ENCODE measurements around the gene FKBP10.
"Not testable (repeated sequence)": the region's sequence is repeated elsewhere in the genome, so short reads cannot be mapped to it uniquely, and the experiment has no call there.

Gene FKBP10

DNA sequence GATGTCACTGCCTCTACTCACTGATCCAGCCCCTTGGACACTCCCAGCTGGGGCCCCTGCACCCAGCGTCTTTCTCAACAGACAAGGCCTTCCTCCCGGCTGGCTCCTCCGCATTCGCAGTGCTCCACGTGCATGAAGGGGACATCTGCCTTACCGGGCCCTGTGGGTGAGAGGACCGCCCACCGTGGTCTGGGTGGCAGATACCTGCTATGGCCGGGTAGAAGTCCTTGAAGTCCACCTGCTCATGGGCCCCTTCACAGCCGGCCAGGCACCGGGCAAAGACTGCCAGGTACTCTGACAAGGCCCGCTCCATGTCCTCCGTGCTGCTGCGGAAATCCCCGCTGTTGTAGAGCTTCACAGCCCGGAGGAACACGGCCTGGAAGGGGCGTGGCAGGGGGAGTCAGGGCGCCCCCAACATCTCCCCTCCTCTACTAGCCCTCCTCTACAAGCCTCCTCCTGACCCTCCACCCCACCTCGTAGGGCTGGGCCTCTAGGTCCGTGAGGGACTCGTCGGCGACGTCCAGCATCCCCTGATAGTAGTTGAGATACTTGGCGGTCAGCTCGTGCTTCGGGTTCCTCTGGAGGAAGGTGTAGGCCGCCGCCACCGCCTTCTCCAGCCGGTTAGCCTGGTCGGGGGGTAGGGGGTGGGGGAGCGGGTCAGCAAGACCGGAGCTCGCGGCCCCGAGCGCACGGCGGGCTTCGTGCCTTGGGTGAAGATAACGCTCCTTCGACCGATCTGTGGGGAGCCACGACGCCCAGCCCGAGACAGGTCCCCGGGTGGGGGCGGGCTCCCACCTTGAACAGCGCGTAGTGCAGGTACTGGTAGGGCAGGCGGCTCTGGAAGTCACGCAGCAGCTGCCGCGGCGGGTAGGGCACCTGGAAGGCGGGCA is 1.9 kb upstream of the FKBP10 start:
- no peak for DNase-seq (ENCODE audit: low read depth in 2 of 2)

- peak; percentile 18 to 39 for DNase-seq (ENCODE audit: low read depth in 2 of 2)
Measured at GRCh38 chr17:41811549-41812380, 1.0 kb upstream of the FKBP10 start, which contains the start of gene P3H4. P3H4 (minus strand) TSS chr17:41811949; CDS start chr17:41811915, 34 bp downstream.

- DNase-seq (ENCODE audit: low read depth in 2 of 2) = no peak
Measured at GRCh38 chr17:41813152-41813680, 412 bp downstream of the FKBP10 start.

- DNase-seq (ENCODE audit: low read depth in 2 of 2) = no peak
Measured at GRCh38 chr17:41813699-41814124, 908 bp downstream of the FKBP10 start.

DNA sequence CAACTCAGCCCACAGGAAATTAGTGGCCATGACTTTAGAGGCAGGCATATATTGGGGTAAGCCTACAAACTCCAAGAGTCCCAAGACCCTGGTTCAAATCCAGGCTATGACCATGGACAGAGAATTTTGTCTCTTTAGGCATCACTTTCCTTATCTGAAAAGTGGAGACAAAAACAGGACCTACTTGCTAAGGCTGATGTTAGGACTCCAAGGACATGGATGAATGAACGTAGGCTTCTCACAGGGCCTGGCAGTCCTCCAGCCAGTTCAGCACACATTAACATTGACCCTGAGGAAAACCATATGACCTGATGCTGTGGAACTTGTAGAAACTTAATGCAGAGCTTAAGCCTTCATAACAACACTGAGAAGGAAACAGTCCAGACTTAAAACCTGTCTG is 1.4 kb downstream of the FKBP10 start:
- no peak for DNase-seq (ENCODE audit: low read depth in 2 of 2)

DNA sequence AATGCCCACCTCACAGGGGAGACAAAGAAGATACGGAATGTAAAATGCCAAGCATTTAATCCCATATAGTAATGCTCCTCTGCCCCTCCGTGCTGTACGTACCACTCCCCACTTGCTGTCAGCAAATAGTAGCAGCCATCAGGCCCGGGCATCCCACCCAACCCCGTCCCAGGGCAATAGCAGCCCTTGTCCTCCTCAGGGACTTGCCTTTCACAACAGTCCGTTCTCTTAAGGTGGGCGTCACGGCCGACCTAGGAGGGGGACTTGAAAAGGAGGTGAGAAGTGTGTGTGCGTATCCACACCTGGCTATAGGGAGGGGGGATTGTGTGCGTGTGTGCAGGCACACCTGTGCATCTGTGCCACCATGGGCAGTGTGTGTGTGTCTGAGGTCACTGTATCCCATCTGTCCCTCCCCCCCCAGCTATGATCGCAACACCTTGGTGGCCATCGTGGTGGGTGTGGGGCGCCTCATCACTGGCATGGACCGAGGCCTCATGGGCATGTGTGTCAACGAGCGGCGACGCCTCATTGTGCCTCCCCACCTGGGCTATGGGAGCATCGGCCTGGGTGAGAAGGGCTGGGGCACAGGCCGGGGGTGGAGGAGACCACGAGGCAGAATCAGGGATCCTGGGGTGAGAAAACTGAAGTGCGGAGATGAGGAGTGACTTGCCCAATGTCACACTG is 4.0 kb downstream of the FKBP10 start:
- no peak for DNase-seq (ENCODE audit: low read depth in 2 of 2)

- no peak for DNase-seq (ENCODE audit: low read depth in 2 of 2)
Measured at GRCh38 chr17:41818024-41818423, 5.2 kb downstream of the FKBP10 start.

- DNase-seq (ENCODE audit: low read depth in 2 of 2) = no peak
Measured at GRCh38 chr17:41821776-41822175, 9.0 kb downstream of the FKBP10 start.

- DNase-seq (ENCODE audit: low read depth in 2 of 2) = no peak
Measured at GRCh38 chr17:41822216-41823140, 9.7 kb downstream of the FKBP10 start.

DNA sequence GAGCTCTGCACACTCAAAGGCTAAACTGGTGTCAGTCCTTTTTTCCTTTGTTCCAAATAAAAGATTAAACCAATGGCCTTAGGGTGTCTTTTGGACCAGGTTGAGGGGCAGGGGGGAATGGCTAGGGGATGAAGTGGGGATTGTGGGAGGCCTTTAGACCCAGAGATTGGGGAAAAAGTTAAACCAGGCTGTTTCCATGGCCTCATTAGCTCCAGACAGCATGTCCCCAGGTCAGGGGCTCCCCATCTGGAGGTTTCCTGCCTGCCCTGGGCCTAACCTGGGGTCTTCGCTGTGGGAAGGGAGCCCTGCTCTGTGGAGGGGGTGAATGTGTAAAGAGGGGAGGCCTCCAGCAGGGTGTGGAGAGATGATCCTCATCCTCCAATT is 10.3 kb downstream of the FKBP10 start:
- no peak for DNase-seq (ENCODE audit: low read depth in 2 of 2)

GRCh38 chr17:41823580-41823979 is 10.8 kb downstream of the FKBP10 start:
- no peak for DNase-seq (ENCODE audit: low read depth in 2 of 2)

DNA sequence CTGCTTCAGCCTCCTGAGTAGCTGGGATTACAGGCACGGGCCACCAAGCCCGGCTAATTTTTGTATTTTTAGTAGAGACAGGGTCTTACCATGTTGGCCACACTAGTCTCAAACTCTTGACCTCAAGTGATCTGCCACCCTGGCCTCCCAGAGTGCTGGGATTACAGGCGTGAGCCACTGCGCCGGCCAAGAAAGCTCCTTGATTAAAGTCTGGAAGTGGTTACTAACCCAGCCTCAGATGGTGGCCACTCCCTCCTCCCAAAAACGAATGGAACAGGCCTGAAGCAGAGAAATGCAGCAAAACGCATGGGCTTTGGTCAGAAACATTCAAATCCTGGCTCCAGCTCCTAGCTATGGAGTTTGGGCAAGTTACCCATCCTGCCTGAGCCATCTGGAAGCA is 11.3 kb downstream of the FKBP10 start:
- no peak for DNase-seq (ENCODE audit: low read depth in 2 of 2)

DNA sequence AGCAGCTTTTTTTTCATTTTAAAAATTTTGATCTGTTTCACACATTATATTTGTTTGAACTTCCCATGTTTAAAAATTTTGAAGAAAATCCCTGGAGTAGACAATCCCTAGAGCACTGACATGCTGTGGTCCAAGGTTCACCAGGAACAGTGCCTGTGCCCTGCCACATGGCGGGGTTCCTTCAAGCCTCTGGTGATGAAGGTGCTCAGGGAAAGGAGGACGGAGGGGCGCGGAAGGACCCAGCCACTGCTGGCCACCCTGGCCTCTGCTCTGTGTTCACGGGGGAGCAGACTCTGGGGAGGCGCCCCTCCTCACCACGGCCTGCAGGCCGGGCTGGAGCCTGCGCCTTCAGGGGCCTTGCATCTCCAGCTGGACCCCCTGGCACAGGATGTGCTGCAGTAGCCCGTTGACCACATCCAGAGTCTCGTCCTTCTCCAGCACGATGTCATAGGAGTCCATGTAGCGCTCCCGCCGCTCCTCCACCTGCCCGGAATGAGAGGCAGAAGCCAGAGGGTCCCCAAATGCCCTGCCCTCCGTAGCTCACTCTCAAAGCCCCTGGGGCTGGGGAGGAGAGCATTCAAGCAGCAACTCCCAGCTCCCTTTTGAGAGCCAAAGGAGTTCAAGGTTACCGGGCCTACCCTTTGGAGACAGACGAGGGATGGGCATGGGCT is 12.5 kb downstream of the FKBP10 start:
- no peak for DNase-seq (ENCODE audit: low read depth in 2 of 2)

DNA sequence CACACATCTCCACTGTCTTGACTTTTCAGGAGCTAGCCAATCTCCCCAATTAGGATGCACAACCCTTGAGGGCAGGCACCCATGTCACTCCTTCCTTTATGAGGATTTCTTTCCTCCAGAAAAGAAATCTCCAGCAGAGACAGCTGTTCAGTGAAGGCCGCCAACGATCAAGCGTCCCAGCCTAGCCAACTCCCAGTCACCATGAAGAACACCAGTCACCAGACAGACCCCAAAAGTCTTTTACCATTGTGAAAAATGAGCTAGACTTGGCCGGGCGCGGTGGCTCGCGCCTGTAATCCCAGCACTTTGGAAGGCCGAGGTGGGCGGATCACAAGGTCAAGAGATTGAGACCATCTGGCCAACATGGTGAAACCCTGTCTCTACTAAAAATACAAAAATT is 17.2 kb downstream of the FKBP10 start:
- DNase-seq (ENCODE audit: low read depth in 2 of 2) = not testable (repeated sequence)

DNA sequence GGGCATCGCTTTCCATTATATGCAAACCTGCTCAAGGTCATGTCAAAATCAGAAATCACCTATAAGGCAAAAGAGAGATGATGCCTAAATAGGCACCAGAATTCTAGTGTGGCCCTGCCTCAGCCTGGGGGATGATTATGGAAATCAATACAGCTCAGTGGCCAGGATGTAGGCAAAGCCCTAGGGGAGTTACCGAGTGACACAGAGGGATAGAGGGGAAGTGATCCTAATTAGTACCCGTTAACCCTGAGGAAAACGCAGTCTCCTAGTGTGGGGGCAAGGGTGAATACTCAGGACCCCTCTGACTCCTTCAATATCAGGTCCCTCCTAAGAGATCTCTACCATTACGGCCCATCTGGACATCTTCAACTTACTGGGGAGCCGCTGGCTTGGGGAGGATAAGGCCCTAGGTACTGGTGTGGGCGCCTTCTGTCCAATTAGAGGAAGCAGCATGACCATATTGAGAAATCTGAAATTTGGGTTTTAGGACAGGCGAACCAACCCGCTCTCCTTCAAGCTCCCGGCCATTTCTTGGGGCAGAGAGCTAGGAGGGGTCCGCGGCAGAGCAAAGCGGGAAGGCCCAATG is 22.5 kb downstream of the FKBP10 start:
- DNase-seq (ENCODE audit: low read depth in 2 of 2) = no peak

GRCh38 chr17:41835800-41836549 is 23.2 kb downstream of the FKBP10 start, which contains the start of gene NT5C3B:
NT5C3B (minus strand) TSS chr17:41836232; CDS start chr17:41836193, 39 bp downstream.
- peak in 1 of 2 donors; percentile 18 for DNase-seq (ENCODE audit: low read depth in 2 of 2)

- DNase-seq (ENCODE audit: low read depth in 2 of 2) = no peak
Measured at GRCh38 chr17:41836550-41837196, 23.9 kb downstream of the FKBP10 start.

GRCh38 chr17:41837761-41838538 is 25.1 kb downstream of the FKBP10 start, which contains the start of gene KLHL10:
KLHL10 (plus strand) TSS chr17:41837825; CDS start chr17:41837933, 108 bp downstream.
- DNase-seq (ENCODE audit: low read depth in 2 of 2) = no peak
